Measurements from ENCODE around the gene SLC45A1. TPM values are rescaled to one million over a fixed set of nuclear protein-coding genes. Genes with fewer than 3 reads are reported as not detected.

Gene SLC45A1
- total RNA-seq, 1 experiment from 2014 or later = 0.41 TPM

- H3K36me3 ChIP-seq (ENCODE audit: control insufficient read depth, insufficient read depth, low read length) = no peaks in the 10 kb centered on the region
- Mint-ChIP-seq H3K27ac (ENCODE audit: unreplicated experiment) (no peak overlapping the region), H3K4me1 (ENCODE audit: low read depth, unreplicated experiment) (no peaks in the 10 kb centered on the region), H3K4me3 (ENCODE audit: unreplicated experiment) (no peak overlapping the region), H3K27me3 (ENCODE audit: insufficient read depth, unreplicated experiment) (no peaks in the 10 kb centered on the region), H3K36me3 (ENCODE audit: insufficient read depth, unreplicated experiment) (no peaks in the 10 kb centered on the region), H3K9me3 (ENCODE audit: unreplicated experiment) (no peaks in the 10 kb centered on the region)
- no peaks in the 10 kb centered on the region for H3K27me3 ChIP-seq (replicated peaks; ENCODE audit: control insufficient read depth, insufficient read depth, low read length)
- H3K9me3 ChIP-seq = no peaks in the 10 kb centered on the region
- H3K4me1 ChIP-seq = no peaks in the 10 kb centered on the region
- POLR2A ChIA-PET = no interaction called here
- no peak overlapping the region for H3K4me3 ChIP-seq (ENCODE audit: low read depth, low read length)
- no peak for TF ChIP-seq CTCF (IDR thresholded peaks at IDR 0.05; ENCODE audit: insufficient read depth in 1 of 2, low read depth in 1 of 2, low read length in 1 of 2, severe bottlenecking in 1 of 2, unreplicated experiment in 1 of 2)
- intact Hi-C loops (cut with micrococcal nuclease; ENCODE audit: unreplicated experiment) = no loop called here
- BruUV-seq (replicated peaks) = no TSS peak
- CTCF ChIA-PET = no interaction called here
- no peak for DNase-seq
Observed at GRCh38 chr1:8338526-8339202, 20.8 kb downstream of the SLC45A1 start.

GRCh38 chr1:8339203-8339600 lies 21.3 kb downstream of the SLC45A1 start:
- DNase-seq = peak in 1 of 2 experiments; percentile 23
- no peak for TF ChIP-seq CTCF (IDR thresholded peaks at IDR 0.05; ENCODE audit: insufficient read depth in 1 of 2, low read depth in 1 of 2, low read length in 1 of 2, severe bottlenecking in 1 of 2, unreplicated experiment in 1 of 2)
- no peaks in the 10 kb centered on the region for H3K4me1 ChIP-seq
- no peak overlapping the region for H3K4me3 Mint-ChIP-seq (ENCODE audit: unreplicated experiment)
- H3K36me3 Mint-ChIP-seq (ENCODE audit: insufficient read depth, unreplicated experiment) = peaks cover under 1% of the 10 kb centered on the region
- H3K36me3 ChIP-seq (ENCODE audit: control insufficient read depth, insufficient read depth, low read length) = no peaks in the 10 kb centered on the region
- H3K4me1 Mint-ChIP-seq (ENCODE audit: low read depth, unreplicated experiment) = no peaks in the 10 kb centered on the region
- H3K27me3 Mint-ChIP-seq (ENCODE audit: insufficient read depth, unreplicated experiment) = no peaks in the 10 kb centered on the region
- H3K4me3 ChIP-seq (ENCODE audit: low read depth, low read length) = no peak overlapping the region
- intact Hi-C loops (cut with micrococcal nuclease; ENCODE audit: unreplicated experiment) = no loop called here
- POLR2A ChIA-PET = no interaction called here
- H3K9me3 ChIP-seq = no peaks in the 10 kb centered on the region
- no peaks in the 10 kb centered on the region for H3K27me3 ChIP-seq (replicated peaks; ENCODE audit: control insufficient read depth, insufficient read depth, low read length)
- CTCF ChIA-PET = no interaction called here
- BruUV-seq (replicated peaks) = no TSS peak
- H3K9me3 Mint-ChIP-seq (ENCODE audit: unreplicated experiment) = no peaks in the 10 kb centered on the region
- no peak overlapping the region for H3K27ac Mint-ChIP-seq (ENCODE audit: unreplicated experiment)

GRCh38 chr1:8340448-8340847 lies 22.5 kb downstream of the SLC45A1 start:
- DNase-seq = no peak
- no peak overlapping the region for H3K27ac Mint-ChIP-seq (ENCODE audit: unreplicated experiment)
- intact Hi-C loops (cut with micrococcal nuclease; ENCODE audit: unreplicated experiment) = no loop called here
- POLR2A ChIA-PET = no interaction called here
- no peaks in the 10 kb centered on the region for H3K9me3 Mint-ChIP-seq (ENCODE audit: unreplicated experiment)
- CTCF ChIA-PET = interaction anchor here (1.1 kb wide), 1 partner anchor 9 kb away, joined by 10 read pairs; no protein-coding TSS in a partner anchor
- no peaks in the 10 kb centered on the region for H3K4me1 Mint-ChIP-seq (ENCODE audit: low read depth, unreplicated experiment)
- H3K4me3 Mint-ChIP-seq (ENCODE audit: unreplicated experiment) = no peak overlapping the region
- no peak for TF ChIP-seq CTCF (IDR thresholded peaks at IDR 0.05; ENCODE audit: insufficient read depth in 1 of 2, low read depth in 1 of 2, low read length in 1 of 2, severe bottlenecking in 1 of 2, unreplicated experiment in 1 of 2)
- H3K9me3 ChIP-seq = no peaks in the 10 kb centered on the region
- no peak overlapping the region for H3K4me3 ChIP-seq (ENCODE audit: low read depth, low read length)
- H3K4me1 ChIP-seq = no peaks in the 10 kb centered on the region
- H3K27me3 Mint-ChIP-seq (ENCODE audit: insufficient read depth, unreplicated experiment) = no peaks in the 10 kb centered on the region
- H3K36me3 Mint-ChIP-seq (ENCODE audit: insufficient read depth, unreplicated experiment) = peaks cover 9% of the 10 kb centered on the region
- no peaks in the 10 kb centered on the region for H3K27me3 ChIP-seq (replicated peaks; ENCODE audit: control insufficient read depth, insufficient read depth, low read length)
- H3K36me3 ChIP-seq (ENCODE audit: control insufficient read depth, insufficient read depth, low read length) = no peaks in the 10 kb centered on the region
- no TSS peak for BruUV-seq (replicated peaks)

Measured in Caco-2 (cell line).